GOT3 (cell line): ENCODE measurements around the gene CDK16.

Source experiments
- DNase-seq: peaks from one replicate; lab custom pipeline; 2025; ENCODE audit warnings: mixed read lengths; lab: John Stamatoyannopoulos, UW

Gene CDK16

DNA sequence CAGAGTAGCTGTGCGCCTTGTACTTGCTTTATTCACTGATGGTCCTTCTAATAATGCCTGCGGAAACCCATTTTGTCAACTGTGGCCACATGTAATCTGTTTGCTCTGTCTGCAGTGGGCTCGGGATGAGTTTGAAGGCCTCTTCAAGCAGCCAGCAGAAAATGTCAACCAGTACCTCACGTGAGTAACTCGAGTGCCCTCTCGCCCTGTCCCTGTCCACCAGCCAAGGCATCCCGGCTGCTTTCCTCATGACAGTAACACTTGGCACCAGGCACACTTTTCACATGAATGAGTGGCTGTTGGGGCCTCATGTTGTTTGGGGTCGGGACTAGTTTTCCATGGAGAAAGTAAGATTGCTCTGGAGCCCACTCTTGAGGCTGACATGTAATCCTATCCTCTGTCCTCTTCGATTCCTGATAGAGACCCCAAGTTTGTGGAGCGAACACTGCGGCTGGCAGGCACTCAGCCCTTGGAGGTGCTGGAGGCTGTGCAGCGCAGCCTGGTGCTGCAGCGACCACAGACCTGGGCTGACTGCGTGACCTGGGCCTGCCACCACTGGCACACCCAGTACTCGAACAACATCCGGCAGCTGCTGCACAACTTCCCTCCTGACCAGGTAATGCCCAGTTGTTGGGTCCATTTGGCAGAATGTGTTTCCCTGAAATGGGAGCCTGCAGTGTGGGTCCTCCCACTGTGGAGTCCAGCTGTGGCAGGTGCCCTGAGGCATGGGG lies 8.8 kb upstream of the CDK16 start:
- no peak for DNase-seq

DNA sequence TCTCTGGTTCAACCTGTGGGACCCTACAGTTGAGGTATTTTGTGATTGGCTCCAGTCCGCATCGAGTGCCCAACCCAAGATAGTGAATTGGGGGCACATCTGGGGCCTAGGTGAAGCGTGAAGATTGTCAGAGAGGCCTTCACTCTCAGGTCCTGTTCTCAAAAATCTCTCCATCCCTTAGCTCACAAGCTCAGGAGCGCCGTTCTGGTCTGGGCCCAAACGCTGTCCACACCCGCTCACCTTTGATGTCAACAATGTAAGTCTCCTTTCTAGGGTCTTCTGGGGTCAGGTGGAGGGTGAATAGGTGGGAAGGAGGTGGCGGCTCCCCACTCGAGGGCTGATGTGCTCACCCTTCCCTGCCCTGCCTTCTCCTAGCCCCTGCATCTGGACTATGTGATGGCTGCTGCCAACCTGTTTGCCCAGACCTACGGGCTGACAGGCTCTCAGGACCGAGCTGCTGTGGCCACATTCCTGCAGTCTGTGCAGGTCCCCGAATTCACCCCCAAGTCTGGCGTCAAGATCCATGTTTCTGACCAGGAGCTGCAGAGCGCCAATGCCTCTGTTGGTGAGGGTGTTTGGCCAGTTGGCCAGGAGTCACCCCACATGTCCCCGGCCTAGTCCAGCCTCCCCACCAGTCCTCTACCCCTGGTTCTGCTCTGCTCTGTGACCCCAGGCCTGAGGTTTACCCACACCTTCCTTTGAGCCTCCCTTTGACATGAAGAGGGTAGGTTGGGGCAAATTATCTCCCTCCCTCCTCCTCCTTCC lies 7.6 kb upstream of the CDK16 start:
- no peak for DNase-seq

DNA sequence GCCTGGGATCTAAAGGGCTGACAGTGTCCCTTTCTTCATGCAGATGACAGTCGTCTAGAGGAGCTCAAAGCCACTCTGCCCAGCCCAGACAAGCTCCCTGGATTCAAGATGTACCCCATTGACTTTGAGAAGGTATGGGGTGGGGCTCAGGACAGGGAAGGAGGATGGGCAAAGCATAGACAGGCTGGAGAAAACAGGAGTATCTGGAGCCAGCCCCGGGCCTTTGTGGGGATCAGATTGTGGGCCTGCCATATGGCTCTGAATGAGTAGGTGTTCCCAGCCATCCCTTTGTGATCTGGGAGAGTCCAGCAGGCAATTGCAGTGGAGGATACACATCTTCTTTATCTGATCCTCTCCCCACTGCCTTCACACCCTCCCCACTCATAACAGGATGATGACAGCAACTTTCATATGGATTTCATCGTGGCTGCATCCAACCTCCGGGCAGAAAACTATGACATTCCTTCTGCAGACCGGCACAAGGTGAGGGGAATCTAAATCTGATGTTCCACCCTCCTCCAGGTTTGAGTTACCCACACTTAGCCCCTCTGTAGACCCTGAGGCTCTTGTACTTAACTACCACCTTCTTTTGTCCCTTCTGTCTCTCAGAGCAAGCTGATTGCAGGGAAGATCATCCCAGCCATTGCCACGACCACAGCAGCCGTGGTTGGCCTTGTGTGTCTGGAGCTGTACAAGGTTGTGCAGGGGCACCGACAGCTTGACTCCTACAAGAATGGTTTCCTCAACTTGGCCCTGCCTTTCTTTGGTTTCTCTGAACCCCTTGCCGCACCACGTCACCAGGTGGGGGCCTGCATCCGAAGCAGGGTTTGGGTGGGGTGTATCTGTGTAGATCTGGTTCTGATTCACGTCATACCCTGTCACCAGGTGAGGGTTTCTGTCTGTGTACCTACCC lies 5.8 kb upstream of the CDK16 start:
- no peak for DNase-seq

DNA sequence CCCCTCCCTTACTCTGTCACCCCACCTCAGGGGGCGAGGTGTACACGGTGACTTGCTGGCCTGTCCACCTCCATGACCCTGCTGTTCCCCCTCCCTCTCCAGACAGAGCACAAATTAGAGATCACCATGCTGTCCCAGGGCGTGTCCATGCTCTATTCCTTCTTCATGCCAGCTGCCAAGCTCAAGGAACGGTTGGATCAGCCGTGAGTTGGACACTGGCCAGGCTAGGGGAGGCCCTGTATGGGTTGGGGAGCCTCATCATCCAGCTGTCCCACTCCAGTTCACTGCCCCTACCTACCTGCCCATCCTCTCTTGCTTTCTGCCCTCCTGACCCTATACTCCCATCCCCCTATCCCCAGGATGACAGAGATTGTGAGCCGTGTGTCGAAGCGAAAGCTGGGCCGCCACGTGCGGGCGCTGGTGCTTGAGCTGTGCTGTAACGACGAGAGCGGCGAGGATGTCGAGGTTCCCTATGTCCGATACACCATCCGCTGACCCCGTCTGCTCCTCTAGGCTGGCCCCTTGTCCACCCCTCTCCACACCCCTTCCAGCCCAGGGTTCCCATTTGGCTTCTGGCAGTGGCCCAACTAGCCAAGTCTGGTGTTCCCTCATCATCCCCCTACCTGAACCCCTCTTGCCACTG lies 3.9 kb upstream of the CDK16 start:
- no peak for DNase-seq

DNA sequence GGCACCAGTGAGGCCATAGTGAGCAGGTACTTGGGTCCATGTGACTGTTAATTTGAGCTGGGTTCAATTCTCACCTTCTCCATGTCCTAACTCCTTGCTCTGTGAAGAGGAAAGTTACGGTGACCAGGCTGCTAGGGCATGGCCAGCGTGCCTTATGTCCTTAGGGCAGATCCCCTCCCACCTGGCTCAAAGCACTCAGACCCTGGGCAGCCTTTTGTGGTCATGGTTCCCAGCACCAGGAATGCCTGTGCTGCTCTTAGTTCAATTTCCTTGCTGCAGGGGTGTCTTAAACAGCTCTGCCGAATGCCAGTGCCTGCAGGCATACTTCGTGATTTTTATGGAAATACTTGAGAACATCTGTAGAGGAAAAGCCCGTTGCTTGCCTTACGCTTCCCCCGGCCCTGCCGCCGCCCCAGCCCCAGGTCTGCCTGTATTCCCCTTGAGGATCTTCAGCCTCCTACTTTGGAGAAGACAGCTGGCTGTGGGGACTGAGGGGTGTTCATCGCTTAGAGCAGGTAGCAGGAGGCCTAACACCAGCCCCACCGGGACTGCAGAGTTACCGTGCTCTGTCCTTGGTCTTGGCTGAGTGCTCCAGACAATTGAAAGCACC lies 3.1 kb upstream of the CDK16 start:
- no peak for DNase-seq

DNA sequence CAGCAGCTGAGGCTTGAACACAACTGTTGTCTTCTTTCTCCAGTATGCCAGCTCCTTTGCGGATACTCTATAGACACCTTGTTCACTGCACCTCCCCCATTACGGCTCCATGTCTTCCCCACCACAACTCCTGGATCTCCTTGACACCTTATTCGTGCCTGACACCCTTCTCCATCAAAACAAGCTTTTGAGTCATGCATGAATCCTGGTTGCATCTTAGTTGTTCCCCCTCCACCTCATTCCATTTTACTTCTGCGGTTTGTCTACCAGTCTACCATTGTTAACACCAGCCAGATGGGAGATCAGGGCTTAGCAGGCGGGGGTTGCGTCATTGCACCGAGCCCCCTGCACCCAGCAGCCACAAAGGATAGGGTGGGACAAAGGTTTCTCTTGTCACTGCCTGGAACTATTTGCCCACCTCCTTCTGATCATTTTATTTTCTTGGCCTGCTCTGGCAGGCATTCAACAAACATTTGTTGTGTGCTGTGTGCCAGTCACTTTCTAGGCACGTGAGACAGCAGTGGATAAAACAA lies 2.0 kb upstream of the CDK16 start:
- no peak for DNase-seq

DNA sequence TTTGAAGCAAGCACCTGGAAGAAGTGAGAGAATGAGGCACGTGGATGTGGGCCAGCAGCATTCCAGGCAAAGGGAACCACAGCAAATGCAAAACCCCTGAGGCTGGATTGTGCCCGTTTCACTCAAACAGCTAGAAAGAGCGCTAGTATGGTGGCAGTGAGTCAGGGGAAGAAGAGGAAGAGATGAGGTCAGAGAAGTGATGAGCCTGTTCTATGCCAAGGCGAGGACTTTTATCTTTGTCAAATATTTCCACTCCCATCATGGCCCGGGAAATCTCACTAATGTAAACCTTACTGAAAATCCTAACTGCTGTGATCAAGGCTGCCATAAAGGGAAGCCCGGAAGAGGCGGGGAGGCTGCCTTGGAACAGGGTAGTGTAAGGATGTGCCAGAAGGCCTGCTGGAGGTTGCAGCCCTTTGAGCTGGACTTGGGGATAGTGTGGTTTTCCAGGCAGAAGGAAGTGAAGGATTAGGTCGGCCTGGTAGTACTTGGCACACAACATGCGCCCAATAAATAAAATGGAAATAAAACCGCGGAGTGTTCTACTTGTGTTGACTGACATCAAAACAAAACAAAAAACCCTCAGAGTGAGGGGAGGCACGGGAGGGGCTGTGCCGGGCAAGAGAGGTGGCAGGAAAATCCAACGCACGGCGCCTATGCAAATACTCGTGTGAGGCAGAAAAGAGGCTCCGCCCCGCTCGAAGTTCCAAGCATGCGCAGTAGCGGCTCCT lies 1.2 kb upstream of the CDK16 start:
- no peak for DNase-seq

DNA sequence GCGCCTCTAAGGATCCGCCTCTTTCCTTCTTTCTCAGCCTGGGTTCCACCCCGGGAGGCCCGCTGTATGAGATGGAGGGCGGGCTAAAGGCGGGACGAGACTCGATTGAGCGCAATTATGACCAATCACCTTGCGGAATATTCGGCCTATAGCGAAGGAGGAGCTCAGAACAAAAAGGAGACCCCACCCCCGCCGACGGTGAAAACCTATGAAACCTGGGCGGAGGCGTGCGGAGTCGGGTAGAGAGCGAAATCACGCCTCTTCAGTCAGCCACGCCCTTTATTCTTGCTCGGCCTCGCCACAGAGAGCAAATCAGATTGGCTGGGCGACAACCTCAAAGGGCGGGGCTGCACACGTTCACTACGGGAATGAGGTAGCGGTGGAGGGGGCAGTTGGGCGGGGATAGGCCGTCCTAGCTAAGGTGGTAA lies 615 bp upstream of the CDK16 start:
- peak; percentile 85 for DNase-seq

DNA sequence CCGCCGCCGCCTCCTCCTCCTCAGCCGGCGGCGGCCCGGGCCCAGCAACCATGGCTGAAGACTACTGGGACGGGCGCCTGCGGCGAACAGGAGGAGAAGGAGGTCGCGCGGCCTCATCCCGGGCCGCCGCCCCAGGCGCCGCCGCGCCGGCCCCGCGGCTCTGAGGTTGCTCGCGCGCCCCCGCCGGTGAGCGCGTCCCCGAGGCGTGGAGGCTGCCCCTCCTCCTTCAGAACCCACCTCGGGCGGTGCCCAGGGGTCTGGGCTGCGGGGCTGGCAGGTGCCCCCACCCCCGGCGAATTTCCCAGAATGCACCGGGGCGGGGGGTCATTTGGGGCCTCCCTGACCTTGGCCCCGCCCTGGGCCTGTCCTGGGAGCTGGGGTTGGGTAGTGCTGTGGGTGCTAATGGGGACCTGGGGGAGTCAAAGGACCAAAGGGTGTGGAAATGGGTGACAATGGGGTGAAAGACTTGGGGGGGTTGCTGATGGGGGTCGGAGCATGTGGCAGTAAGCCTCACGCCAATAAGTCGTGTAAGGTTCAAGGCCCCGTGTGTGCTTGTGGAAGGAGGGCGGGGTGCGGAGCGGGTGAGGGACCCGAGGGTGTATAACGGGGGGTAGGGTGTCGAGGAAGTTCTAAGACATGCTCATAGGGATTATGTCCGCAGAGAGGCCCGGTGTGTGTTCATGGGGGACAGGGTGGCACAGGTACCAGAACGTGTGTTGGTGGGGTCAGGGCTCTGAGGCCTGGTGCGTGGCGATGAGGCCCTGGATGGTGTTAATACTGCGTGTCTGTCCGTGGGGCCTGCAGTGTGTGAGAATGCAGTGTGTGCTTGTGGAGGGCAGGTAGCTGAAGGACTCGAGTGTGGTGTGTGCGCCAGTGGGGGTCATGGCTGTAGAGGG lies 687 bp downstream of the CDK16 start:
- DNase-seq: no peak

DNA sequence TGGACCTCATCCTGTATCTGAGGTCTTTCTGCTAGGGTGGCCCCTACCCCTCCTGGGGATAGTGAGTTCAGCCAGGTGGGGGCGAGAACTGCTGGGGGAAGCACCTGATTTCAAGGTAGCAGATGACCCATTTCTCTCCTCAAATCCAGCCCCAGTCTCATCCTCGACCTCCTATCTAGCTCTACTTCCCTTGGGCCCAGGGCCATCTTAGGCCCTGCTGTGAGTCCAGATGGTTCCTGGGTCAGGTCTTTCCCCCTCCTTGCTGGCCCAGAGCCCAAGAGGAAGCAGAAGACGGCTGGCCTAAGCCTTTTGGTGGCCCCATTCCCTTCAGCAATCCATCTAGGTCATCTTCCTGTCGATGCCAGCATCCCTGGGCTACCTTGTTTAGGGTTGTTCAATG lies 3.3 kb downstream of the CDK16 start:
- DNase-seq: no peak

DNA sequence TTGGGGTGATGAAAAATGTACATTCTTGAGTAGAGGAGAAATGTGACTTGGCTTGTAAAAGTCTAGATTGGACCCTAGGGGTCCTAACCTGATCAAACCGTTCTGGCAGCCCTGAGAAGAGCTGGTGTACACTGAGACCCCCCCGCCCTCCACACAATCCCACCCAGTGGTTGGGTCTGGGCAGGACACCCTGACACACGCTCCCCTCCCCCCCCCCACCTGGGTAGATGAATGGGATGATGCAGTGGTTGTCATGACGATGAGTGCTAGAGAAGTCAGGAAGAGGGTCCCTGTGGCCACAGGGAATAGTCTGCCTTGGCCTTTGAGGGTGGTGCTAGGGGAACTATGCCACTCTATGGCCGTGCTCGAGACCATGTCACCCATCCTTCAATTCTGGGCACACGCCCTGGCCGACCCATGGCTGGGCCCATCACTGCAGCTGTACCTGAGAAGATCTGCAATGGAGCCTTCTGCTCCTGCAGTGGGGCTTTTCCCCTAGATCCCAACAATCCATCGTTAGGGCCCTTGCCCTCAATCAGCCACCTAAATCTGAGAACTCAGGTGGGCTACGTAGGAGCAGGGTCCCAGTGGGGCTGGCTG lies 4.4 kb downstream of the CDK16 start:
- no peak for DNase-seq

DNA sequence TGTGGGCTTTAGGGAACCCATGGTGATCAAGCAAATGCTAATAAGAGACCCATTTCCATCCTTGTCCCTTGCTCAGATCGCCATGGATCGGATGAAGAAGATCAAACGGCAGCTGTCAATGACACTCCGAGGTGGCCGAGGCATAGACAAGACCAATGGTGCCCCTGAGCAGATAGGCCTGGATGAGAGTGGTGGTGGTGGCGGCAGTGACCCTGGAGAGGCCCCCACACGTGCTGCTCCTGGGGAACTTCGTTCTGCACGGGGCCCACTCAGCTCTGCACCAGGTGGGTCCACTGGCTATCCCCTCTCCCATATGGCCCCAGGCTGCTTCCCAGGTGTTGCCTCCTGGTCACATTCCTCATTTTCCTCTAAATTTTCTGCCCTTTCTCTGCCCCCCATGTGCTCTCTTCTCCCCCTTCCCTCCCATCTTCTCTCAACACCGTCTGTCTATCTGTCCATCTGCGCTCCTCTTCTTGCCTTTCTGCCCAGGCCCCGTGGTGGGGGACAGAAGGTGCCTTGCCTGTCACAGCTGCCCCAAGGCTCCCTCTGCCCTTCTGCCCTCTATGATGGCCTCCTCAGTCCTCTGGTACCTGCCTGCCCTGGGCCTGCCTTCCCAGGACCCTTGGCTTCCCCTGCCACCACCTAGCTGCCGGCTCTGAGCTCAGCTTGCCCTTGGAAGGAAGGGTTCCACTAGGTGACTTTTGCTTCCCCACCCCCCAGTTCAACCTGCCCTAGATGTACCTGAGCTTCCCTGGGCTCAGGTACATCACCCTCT lies 5.2 kb downstream of the CDK16 start:
- DNase-seq: no peak

DNA sequence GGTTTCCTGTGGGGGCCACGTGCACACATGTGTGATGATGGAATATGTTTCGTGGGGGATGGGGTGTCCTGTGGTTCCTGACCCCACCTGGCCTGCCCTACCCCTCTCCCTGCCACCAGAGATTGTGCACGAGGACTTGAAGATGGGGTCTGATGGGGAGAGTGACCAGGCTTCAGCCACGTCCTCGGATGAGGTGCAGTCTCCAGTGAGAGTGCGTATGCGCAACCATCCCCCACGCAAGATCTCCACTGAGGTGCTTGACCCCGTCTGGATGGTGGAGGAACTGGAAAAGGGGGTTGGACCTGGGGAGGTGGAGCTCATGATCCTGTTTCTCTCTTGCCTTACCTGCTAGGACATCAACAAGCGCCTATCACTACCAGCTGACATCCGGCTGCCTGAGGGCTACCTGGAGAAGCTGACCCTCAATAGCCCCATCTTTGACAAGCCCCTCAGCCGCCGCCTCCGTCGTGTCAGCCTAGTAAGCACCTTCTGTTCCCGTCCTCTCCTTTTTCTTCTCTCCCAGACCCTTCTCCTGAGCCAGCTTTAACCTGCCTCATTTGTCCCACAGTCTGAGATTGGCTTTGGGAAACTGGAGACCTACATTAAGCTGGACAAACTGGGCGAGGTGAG lies 5.9 kb downstream of the CDK16 start:
- DNase-seq: no peak

DNA sequence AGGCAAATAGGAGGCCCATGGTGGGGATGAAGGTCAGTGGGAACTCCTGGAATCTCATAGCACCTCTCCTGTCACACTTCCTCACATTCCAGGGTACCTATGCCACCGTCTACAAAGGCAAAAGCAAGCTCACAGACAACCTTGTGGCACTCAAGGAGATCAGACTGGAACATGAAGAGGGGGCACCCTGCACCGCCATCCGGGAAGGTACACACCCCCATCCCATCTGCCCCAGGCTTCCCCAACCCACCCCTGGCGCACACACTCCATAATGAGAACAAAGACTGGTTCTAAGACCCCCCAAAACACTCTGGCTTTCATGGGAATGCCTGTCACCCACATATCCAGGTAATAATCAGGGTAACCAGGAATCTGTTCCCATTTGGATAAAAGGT lies 6.4 kb downstream of the CDK16 start:
- no peak for DNase-seq

DNA sequence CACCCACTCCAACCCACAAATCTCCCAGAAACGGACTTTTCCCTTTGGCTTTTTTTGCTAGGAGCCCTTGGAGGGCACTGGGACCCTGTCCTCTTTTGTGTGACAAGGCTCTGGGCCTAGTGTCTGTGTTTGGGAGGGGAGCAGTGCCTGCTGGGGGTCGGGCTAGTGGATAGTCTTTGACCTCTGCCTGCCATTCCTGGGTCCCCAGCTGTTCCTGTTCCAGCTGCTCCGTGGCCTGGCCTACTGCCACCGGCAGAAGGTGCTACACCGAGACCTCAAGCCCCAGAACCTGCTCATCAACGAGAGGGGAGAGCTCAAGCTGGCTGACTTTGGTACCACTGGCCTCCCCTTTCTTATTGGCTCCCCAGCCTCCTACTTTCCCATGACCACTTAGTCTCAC lies 7.6 kb downstream of the CDK16 start:
- DNase-seq: no peak

DNA sequence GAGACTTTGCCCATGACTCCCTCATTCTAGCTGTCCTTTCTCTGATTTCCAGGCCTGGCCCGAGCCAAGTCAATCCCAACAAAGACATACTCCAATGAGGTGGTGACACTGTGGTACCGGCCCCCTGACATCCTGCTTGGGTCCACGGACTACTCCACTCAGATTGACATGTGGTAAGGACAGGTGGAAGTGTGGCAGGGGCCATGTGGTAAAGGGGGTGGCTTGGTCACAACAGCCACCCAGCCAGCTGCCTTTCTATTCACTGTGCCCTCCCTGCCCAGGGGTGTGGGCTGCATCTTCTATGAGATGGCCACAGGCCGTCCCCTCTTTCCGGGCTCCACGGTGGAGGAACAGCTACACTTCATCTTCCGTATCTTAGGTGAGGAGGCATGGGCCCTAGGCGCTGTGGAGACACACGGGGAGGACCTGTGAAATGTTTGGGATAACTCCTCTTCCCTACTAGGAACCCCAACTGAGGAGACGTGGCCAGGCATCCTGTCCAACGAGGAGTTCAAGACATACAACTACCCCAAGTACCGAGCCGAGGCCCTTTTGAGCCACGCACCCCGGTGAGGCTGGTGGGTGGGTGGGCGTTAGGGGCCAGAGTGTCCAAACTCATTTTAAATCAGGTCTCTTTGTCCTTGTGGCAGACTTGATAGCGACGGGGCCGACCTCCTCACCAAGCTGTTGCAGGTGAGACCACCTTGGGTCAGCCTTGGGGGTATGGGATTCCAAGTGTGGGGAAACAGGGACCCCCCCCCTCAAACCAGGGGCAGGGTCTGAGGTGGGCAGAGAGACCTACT lies 8.3 kb downstream of the CDK16 start:
- no peak for DNase-seq

DNA sequence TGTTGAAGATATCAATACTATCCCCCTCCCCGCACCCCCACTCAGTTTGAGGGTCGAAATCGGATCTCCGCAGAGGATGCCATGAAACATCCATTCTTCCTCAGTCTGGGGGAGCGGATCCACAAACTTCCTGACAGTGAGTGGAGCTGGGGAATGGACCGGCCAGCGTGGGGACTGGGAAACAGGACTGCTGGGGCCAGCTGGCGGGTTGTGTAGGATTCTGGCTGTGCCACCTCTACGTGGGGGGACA lies 8.8 kb downstream of the CDK16 start:
- DNase-seq: no peak
